HepG2 (cell line): Measurements from ENCODE around the gene CBLB. TPM values are rescaled to one million over a fixed set of nuclear protein-coding genes. Genes with fewer than 3 reads are reported as not detected.
A peak's percentile ranks its signal among the peaks of the same experiment; 100 is the strongest.

Source experiments
- ATAC-seq: fragments of 200-7000 bp; cut with Tn5 transposase; 3 replicates; pipeline ENCODE4 v1.9.1; 2020; ENCODE audit warnings: mild to moderate bottlenecking, moderate library complexity
- BruUV-seq: library from RNA; stranded (reverse); fragments of 400-500 nt; replicated peaks from 2 replicates; lab custom pipeline; 2021; lab: Mats Ljungman, UMichigan
- CTCF ChIA-PET: fragments of 300-600 bp; formaldehyde crosslinking; extraction: SDS; loops from one replicate; lab custom pipeline; 2021; ENCODE audit warnings: low total read pairs, inconsistent platforms, low intra/inter-chr PET ratio; lab: Yijun Ruan, JAX
- POLR2A ChIA-PET: fragments of 350-600 bp; sonication (Branson Sonifier 250); formaldehyde crosslinking; loops from one replicate; lab custom pipeline; 2020; ENCODE audit warnings: antibody characterized with exemption, inconsistent platforms; lab: Yijun Ruan, JAX
- DNase-seq: peaks from one replicate; pipeline ENCODE4 v3.0.0-alpha.2; 2015; ENCODE audit warnings: low spot score
- FAIRE-seq: peaks from 3 replicates; lab custom pipeline; 2011; peaks lifted over from hg19 to GRCh38; lab: Jason Lieb, UNC
- H2AFZ ChIP-seq: one replicate; pipeline ENCODE4 v1.6.1; 2011; ENCODE audit warnings: low read length, inconsistent platforms
- H3K27ac ChIP-seq: fragments of 300-600 bp; 3 replicates; pipeline ENCODE4 v1.8.0; 2011; ENCODE audit warnings: mixed run types, mild to moderate bottlenecking, mixed read lengths, low read length, inconsistent platforms; ENCODE audit not compliant: insufficient read depth; ENCODE audit errors: extremely low read length
- H3K27me3 ChIP-seq, 2 experiments: fragments of 200-600 bp in 1 of 2; 2 replicates in 1 of 2; 3 replicates in 1 of 2; pipeline versions ENCODE4 v1.6.0 to v1.8.0; 2011; ENCODE audit warnings: low read length in 2 of 2, mild to moderate bottlenecking in 2 of 2, moderate library complexity in 2 of 2, inconsistent platforms in 1 of 2; ENCODE audit not compliant: insufficient read depth in 2 of 2, control insufficient read depth in 1 of 2
- H3K36me3 ChIP-seq, 2 experiments: fragments of 200-600 bp in 1 of 2; replicated peaks in 1 of 2; 2 replicates in 1 of 2; 3 replicates in 1 of 2; pipeline versions ENCODE4 v1.5.1 to v1.8.0; 2011; ENCODE audit warnings: low read length in 2 of 2, inconsistent platforms in 1 of 2; ENCODE audit not compliant: insufficient read depth in 2 of 2, control insufficient read depth in 1 of 2
- H3K4me1 ChIP-seq: 2 replicates; pipeline ENCODE4 v1.5.1; 2012; ENCODE audit warnings: low read length, inconsistent platforms; ENCODE audit not compliant: insufficient read depth
- H3K4me2 ChIP-seq: 2 replicates; pipeline ENCODE4 v1.6.0; 2011; ENCODE audit warnings: low read depth, low read length, inconsistent platforms
- H3K4me3 ChIP-seq, 3 experiments: fragments of 200-600 bp in 1 of 3; sonication (generic), shearing (Covaris generic) in 1 of 3; replicated peaks in 1 of 3; 2 replicates each; pipeline ENCODE4 v1.5.1; 2011 to 2016; ENCODE audit warnings: low read length in 3 of 3, inconsistent platforms in 2 of 3, low read depth in 2 of 3, mild to moderate bottlenecking in 2 of 3, control low read depth in 1 of 3, mixed read lengths in 1 of 3; ENCODE audit not compliant: insufficient read depth in 1 of 3
- H3K79me2 ChIP-seq: one replicate; pipeline ENCODE4 v1.6.1; 2011; ENCODE audit warnings: low read length, inconsistent platforms; ENCODE audit not compliant: insufficient read depth
- H3K9ac ChIP-seq: 2 replicates; pipeline ENCODE4 v1.6.0; 2011; ENCODE audit warnings: mild to moderate bottlenecking, low read depth, low read length, inconsistent platforms; ENCODE audit not compliant: insufficient read depth
- H3K9me3 ChIP-seq: 2 replicates; pipeline ENCODE4 v1.5.1; 2012; ENCODE audit warnings: mild to moderate bottlenecking, low read length
- H4K20me1 ChIP-seq: 2 replicates; pipeline ENCODE4 v1.6.0; 2011; ENCODE audit warnings: inconsistent platforms, mild to moderate bottlenecking, low read length, moderate library complexity; ENCODE audit not compliant: insufficient read depth
- KIAA2018 ChIP-seq: sonication (generic); formaldehyde crosslinking; IDR thresholded peaks from 2 replicates; pipeline ENCODE4 v1.5.0; 2020; ENCODE audit warnings: mild to moderate bottlenecking, missing genetic modification reagents, borderline replicate concordance
- NFAT5 ChIP-seq: sonication (generic); formaldehyde crosslinking; IDR thresholded peaks from 2 replicates; pipeline ENCODE4 v1.4.0; 2020; ENCODE audit warnings: missing genetic modification reagents
- PBX3 ChIP-seq: sonication (generic); formaldehyde crosslinking; IDR thresholded peaks from 2 replicates; pipeline ENCODE4 v1.8.1; 2023; ENCODE audit warnings: missing genetic modification reagents, inconsistent platforms, borderline replicate concordance
- ZNF251 ChIP-seq: sonication (generic); formaldehyde crosslinking; IDR thresholded peaks from 2 replicates; pipeline ENCODE4 v1.9.0; 2021; ENCODE audit warnings: mild to moderate bottlenecking, missing genetic modification reagents
- ZNF264 ChIP-seq: sonication (generic); formaldehyde crosslinking; IDR thresholded peaks from 2 replicates; pipeline ENCODE4 v1.4.0; 2020; ENCODE audit warnings: missing genetic modification reagents
- ZNF34 ChIP-seq: sonication (generic); formaldehyde crosslinking; IDR thresholded peaks from 2 replicates; pipeline ENCODE4 v1.4.0; 2020; ENCODE audit warnings: mild to moderate bottlenecking, missing genetic modification reagents, borderline replicate concordance
- ZNF543 ChIP-seq: sonication (generic); formaldehyde crosslinking; IDR thresholded peaks from 2 replicates; pipeline ENCODE4 v1.4.0; 2020; ENCODE audit warnings: mild to moderate bottlenecking, missing genetic modification reagents
- ZNF782 ChIP-seq: sonication (generic); formaldehyde crosslinking; IDR thresholded peaks from 2 replicates; pipeline ENCODE4 v1.4.0; 2020; ENCODE audit warnings: missing genetic modification reagents, mild to moderate bottlenecking, borderline replicate concordance
- WGBS: methylation state at CpG from one replicate; pipeline ENCODE4 v1.1.6; 2017; ENCODE audit warnings: low lambda C conversion rate; 5-methylcytosine and 5-hydroxymethylcytosine counted together
- in situ Hi-C: cut with HindIII; loops from 2 replicates; pipeline ENCODE4 v1.10.0; 2017; ENCODE audit warnings: low pct_unique_long_range_greater_than_20kb; ENCODE audit not compliant: extremely low pct_ligation_motif_present
- intact Hi-C: fragments of 100-400 bp; cut with micrococcal nuclease; formaldehyde crosslinking; loops from one replicate; pipeline ENCODE4 v1.10.0; 2022; ENCODE audit not compliant: unreplicated experiment
- polyA plus RNA-seq, 8 experiments: library from polyadenylated mRNA; depleted of rRNA in 3 of 8; stranded (reverse) in 7 of 8; unstranded in 1 of 8; fragments of >200 nt; fragmentation: Illumina TruSeq in 4 of 8; extraction: Trizol in 4 of 8; gene quantifications; 2 replicates each; pipeline versions ENCODE4 v1.2.1 to v1.2.3, GENCODE V29; 2011 to 2016; ENCODE audit warnings: low read depth in 4 of 8, missing spikeins in 1 of 8, mixed read lengths in 1 of 8; ENCODE audit not compliant: insufficient read depth in 1 of 8
- total RNA-seq, 5 experiments: library from RNA; depleted of rRNA; stranded (reverse); fragments of >200 nt; fragmentation: Illumina TruSeq; extraction: Trizol; gene quantifications; 2 replicates each; pipeline ENCODE4 v1.2.3, GENCODE V29; 2016; ENCODE audit warnings: low read depth in 1 of 5

CBLB gene
- total and polyA plus RNA-seq, 2 of the 13 experiments (the other 11 are each of a cell fraction or from before 2014, with no cell fraction given): 9.8 to 16.4 TPM

- no peak for FAIRE-seq
- Histone ChIP-seq H3K4me2 (peak overlapping the region; percentile 79), H3K27ac (no peak overlapping the region), H2AFZ (no peak overlapping the region), H3K9ac (no peak overlapping the region), H3K36me3 (peaks cover 4 to 19% of the 10 kb centered on the region in 2 experiments; a peak in 4 of 5 replicates), H3K27me3 (no peaks in the 10 kb centered on the region; a peak in 1 of 5 replicates), H3K4me1 (peaks cover 56% of the 10 kb centered on the region), H3K79me2 (peaks cover 70% of the 10 kb centered on the region), H3K9me3 (no peaks in the 10 kb centered on the region), H4K20me1 (peaks cover 19% of the 10 kb centered on the region), H3K4me3 (peak overlapping the region in 2 of 3 experiments; percentile 6 to 28; a peak in 2 of 6 replicates)
- POLR2A ChIA-PET: no interaction called here
- in situ Hi-C loops (no loop called here), intact Hi-C loops (loop anchor here (5.0 to 10.0 kb wide), 4 partner anchors 38 to 290 kb away; no protein-coding TSS in a partner anchor)
- no peak for ATAC-seq
- CTCF ChIA-PET: no interaction called here
- BruUV-seq: no TSS peak
- WGBS: 83% methylated on average over 1 of the region's 1 CpG
- no peak for DNase-seq
- no peak for TF ChIP-seq ZNF264
- TF ChIP-seq NFAT5 (CRISPR knock-in tag): no peak
- no peak for TF ChIP-seq ZNF34 (CRISPR knock-in tag)
- TF ChIP-seq ZNF251 (CRISPR knock-in tag): no peak
- TF ChIP-seq KIAA2018 (CRISPR knock-in tag): no peak
- TF ChIP-seq PBX3 (CRISPR knock-in tag): no peak
- no peak for TF ChIP-seq ZNF543 (CRISPR knock-in tag)
- TF ChIP-seq ZNF782 (CRISPR knock-in tag): no peak
Measured at GRCh38 chr3:105865016-105865623, 3.7 kb downstream of the CBLB start.
